MM.1S (cell line): ENCODE data around the gene KPNA4.

ENCODE experiments used
- DNase-seq: peaks from one replicate; pipeline ENCODE4 v3.0.0-alpha.2; 2015
- H2AFZ ChIP-seq: fragments of 300-600 bp; sonication (generic); 2 replicates; pipeline ENCODE4 v1.6.0; 2016; ENCODE audit warnings: antibody characterized with exemption, low read length
- H3F3A ChIP-seq: fragments of 300-600 bp; sonication (generic); 2 replicates; pipeline ENCODE4 v1.6.1; 2016; ENCODE audit warnings: mild to moderate bottlenecking, antibody characterized with exemption, low read length, moderate library complexity, mixed read lengths; ENCODE audit not compliant: insufficient read depth
- H3K27ac ChIP-seq: fragments of 300-600 bp; sonication (generic); 2 replicates; pipeline ENCODE4 v1.5.1; 2016; ENCODE audit warnings: mild to moderate bottlenecking, low read length
- H3K27me3 ChIP-seq: fragments of 300-600 bp; sonication (generic); replicated peaks from 2 replicates; pipeline ENCODE4 v1.6.0; 2016; ENCODE audit warnings: low read length; ENCODE audit not compliant: insufficient read depth
- H3K36me3 ChIP-seq: fragments of 300-600 bp; sonication (generic); replicated peaks from 2 replicates; pipeline ENCODE4 v1.6.1; 2016; ENCODE audit warnings: mild to moderate bottlenecking, low read length, mixed read lengths; ENCODE audit not compliant: insufficient read depth
- H3K4me1 ChIP-seq: fragments of 300-600 bp; sonication (generic); 2 replicates; pipeline ENCODE4 v1.6.1; 2016; ENCODE audit warnings: low read length, mixed read lengths
- H3K4me2 ChIP-seq: fragments of 300-600 bp; sonication (generic); 2 replicates; pipeline ENCODE4 v1.6.0; 2016; ENCODE audit warnings: low read depth, low read length
- H3K4me3 ChIP-seq: fragments of 300-600 bp; sonication (generic); 2 replicates; pipeline ENCODE4 v1.5.1; 2016; ENCODE audit warnings: low read length, mixed read lengths
- H3K79me2 ChIP-seq: fragments of 300-600 bp; sonication (generic); 2 replicates; pipeline ENCODE4 v1.6.1; 2016; ENCODE audit warnings: mixed run types, low read length, mixed read lengths
- H3K9ac ChIP-seq: fragments of 300-600 bp; sonication (generic); 2 replicates; pipeline ENCODE4 v1.6.1; 2016; ENCODE audit warnings: low read length, mixed read lengths
- H3K9me2 ChIP-seq: fragments of 300-600 bp; sonication (generic); replicated peaks from 2 replicates; pipeline ENCODE4 v1.6.1; 2016; ENCODE audit warnings: mild to moderate bottlenecking, low read length, mixed read lengths; ENCODE audit not compliant: insufficient read depth
- H3K9me3 ChIP-seq: fragments of 300-600 bp; sonication (generic); replicated peaks from 2 replicates; pipeline ENCODE4 v1.6.1; 2016; ENCODE audit warnings: mild to moderate bottlenecking, low read length, mixed read lengths; ENCODE audit not compliant: insufficient read depth
- H4K20me1 ChIP-seq: fragments of 300-600 bp; sonication (generic); 2 replicates; pipeline ENCODE4 v1.6.1; 2016; ENCODE audit warnings: mild to moderate bottlenecking, low read length, moderate library complexity, mixed read lengths; ENCODE audit not compliant: insufficient read depth
- CTCF ChIP-seq: fragments of 300-600 bp; sonication (generic); IDR thresholded peaks from 2 replicates; pipeline ENCODE4 v1.5.1; 2016; ENCODE audit warnings: antibody characterized with exemption, low read length, mixed read lengths
- EZH2 ChIP-seq: fragments of 300-600 bp; sonication (generic); optimal IDR thresholded peaks from 2 replicates; pipeline ENCODE3; 2017; ENCODE audit warnings: low read depth, mild to moderate bottlenecking, antibody characterized with exemption, low read length, mixed read lengths
- EZH2phosphoT487 ChIP-seq: fragments of 300-600 bp; sonication (generic); IDR thresholded peaks from 2 replicates; pipeline ENCODE4 v1.6.1; 2018; ENCODE audit warnings: antibody characterized with exemption, low read length

The KPNA4 gene

GRCh38 chr3:160565442-160566403 lies at the start of gene KPNA4:
Gene KPNA4 (minus strand): TSS chr3:160565571. CDS start chr3:160565282, 289 bp downstream.
- Histone ChIP-seq H3K79me2 (peaks cover 47% of the 10 kb centered on the region), H3K4me1 (peaks cover 12% of the 10 kb centered on the region), H3K9me2 (no peaks in the 10 kb centered on the region), H3K4me3 (peak within 1 kb of the TSS; percentile 92), H3K27ac (peak within 1 kb of the TSS; percentile 85), H3K4me2 (peak within 1 kb of the TSS; percentile 88), H3K36me3 (no peaks in the 10 kb centered on the region), H3K9ac (peak within 1 kb of the TSS; percentile 86), H2AFZ (peak within 1 kb of the TSS; percentile 92), H4K20me1 (peaks cover 29% of the 10 kb centered on the region), H3K27me3 (no peaks in the 10 kb centered on the region), H3K9me3 (no peaks in the 10 kb centered on the region), H3F3A (peaks cover 14% of the 10 kb centered on the region; the same call in 1 of the 2 replicates)
- peak; percentile 99 for DNase-seq
- no peak for TF ChIP-seq EZH2phosphoT487
- TF ChIP-seq CTCF, result no peak
- TF ChIP-seq EZH2, result no peak

- Histone ChIP-seq H3K27ac (no peak overlapping the region), H2AFZ (no peak overlapping the region), H3K36me3 (no peaks in the 10 kb centered on the region), H3K79me2 (no peaks in the 10 kb centered on the region), H3K9ac (no peak overlapping the region), H3K4me3 (no peak overlapping the region), H3K27me3 (no peaks in the 10 kb centered on the region), H3K4me2 (no peak overlapping the region), H3K4me1 (no peaks in the 10 kb centered on the region), H3K9me3 (no peaks in the 10 kb centered on the region), H3F3A (no peaks in the 10 kb centered on the region), H4K20me1 (no peaks in the 10 kb centered on the region), H3K9me2 (no peaks in the 10 kb centered on the region)
- DNase-seq, result no peak
- TF ChIP-seq EZH2phosphoT487, result no peak
- TF ChIP-seq CTCF, result no peak
- no peak for TF ChIP-seq EZH2
Observed at GRCh38 chr3:160613661-160614060, 48.3 kb upstream of the KPNA4 start.

- Histone ChIP-seq H3K27ac (no peak overlapping the region), H3K9me3 (no peaks in the 10 kb centered on the region), H3K79me2 (no peaks in the 10 kb centered on the region), H3K27me3 (no peaks in the 10 kb centered on the region), H3K9ac (no peak overlapping the region), H2AFZ (no peak overlapping the region), H3K36me3 (no peaks in the 10 kb centered on the region), H3K4me1 (no peaks in the 10 kb centered on the region), H3K9me2 (no peaks in the 10 kb centered on the region), H3K4me2 (no peak overlapping the region), H4K20me1 (no peaks in the 10 kb centered on the region), H3K4me3 (no peak overlapping the region), H3F3A (no peaks in the 10 kb centered on the region)
- DNase-seq, result no peak
- TF ChIP-seq EZH2, result no peak
- TF ChIP-seq CTCF, result no peak
- no peak for TF ChIP-seq EZH2phosphoT487
Observed at GRCh38 chr3:160612386-160613075, 47.2 kb upstream of the KPNA4 start.
